IPS-NIHi7 (cell line): Measurements from ENCODE around the gene PPP1R1B.
"Not testable (repeated sequence)": the region's sequence is repeated elsewhere in the genome, so short reads cannot be mapped to it uniquely, and the experiment has no call there.

Experiments used
- DNase-seq: peaks from one replicate; pipeline ENCODE4 v3.0.0; 2012; ENCODE audit warnings: mixed read lengths; ENCODE audit errors: extremely low spot score

The PPP1R1B gene

DNA sequence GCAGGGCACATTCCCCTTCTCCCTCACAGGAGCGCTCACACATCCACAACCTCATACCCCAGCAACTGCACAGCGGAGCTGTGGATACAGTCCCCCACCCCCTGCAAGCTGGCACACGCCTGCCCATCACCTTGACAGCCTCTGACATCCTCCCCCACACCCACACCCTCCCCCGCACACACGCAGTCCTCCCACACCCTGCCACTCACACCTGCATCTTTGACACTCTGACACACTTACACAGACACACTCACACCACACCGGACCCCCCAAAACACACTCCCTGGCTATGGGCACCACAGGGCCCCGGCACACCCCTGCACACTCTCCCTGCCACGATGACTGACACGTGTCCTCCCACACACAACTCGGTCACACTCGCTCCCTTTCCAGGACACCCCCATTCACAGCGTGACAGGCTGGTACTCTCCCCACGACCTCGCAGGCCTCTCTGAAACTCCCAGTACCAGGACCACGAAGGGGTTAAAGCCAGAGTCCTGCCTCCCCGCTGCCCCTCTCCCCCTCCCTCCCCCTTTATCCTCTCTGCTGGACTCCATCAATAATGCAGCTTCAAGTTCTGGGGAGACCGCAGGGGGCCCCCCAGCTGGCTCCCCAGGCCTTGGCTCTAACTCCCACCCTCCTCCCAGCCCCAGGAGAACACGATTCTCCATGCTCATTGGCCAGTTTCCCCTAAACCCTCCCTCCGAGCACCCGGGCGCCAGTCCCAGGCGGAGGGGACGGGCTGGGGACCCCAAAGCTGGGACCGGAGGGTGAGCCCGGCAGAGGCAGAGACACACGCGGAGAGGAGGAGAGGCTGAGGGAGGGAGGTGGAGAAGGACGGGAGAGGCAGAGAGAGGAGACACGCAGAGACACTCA, at the start of gene PPP1R1B:
TSS of gene PPP1R1B (plus strand) at position 782 of the 876 bp plus-strand sequence. CDS start 441 bp downstream, outside the sequence.
- DNase-seq: no peak

GRCh38 chr17:39578272-39578671, 48.5 kb upstream of the PPP1R1B start:
- DNase-seq: no peak

DNA sequence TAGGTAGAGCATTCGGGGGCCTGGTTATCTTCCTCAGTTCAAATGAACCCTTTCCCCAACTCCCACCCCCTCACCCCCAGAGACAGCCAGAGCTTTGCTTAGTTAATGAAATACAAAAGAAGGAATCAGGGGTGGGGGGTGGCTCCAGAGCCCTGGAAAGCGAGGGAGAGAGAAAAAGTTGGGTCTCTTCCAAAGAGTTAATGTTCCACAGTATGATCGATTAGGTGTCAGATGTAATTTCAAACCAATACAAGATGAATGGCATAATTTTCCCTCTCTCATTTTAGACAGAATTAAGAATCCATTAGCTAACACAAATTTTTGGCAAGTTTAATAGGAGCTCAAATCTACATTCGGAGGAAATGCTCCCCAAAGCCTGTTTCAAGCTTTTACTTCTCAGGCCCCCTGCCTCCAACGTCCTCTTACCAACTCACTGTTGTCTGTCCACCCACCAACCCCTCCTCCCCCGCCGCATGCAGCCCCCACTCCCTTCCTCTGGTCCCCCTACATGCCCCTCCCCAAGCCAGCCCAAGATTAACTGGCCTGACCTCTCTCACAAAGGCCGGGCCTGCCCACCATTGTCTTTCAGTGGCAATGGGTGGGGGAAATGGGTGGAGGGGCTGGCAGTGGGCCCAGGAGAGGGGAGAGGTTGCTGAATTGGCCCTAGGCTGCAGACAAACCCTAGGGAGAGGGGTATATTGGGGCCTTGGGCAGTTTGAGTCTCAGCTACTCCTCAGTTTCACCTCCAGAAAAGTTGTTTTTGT, 47.3 kb upstream of the PPP1R1B start:
- peak; percentile 85 for DNase-seq

DNA sequence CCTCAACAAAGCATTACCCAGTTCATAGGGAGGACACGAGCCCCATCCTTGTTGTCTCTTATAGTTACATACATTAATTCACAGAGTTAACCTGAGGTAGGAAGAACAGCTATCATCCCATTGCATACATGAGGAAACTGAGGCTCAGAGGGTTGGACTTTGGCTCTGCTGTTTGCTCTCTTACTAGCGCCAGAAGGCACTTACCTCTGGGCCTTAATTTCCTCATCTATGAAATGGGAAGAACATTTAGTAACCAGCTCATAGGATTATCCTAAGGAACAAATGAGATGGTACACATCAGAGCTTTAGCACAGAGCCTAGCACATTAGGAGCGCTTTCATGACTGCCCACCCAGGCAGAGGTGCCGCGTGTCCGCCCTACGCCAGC, 46.7 kb upstream of the PPP1R1B start:
- no peak for DNase-seq

DNA sequence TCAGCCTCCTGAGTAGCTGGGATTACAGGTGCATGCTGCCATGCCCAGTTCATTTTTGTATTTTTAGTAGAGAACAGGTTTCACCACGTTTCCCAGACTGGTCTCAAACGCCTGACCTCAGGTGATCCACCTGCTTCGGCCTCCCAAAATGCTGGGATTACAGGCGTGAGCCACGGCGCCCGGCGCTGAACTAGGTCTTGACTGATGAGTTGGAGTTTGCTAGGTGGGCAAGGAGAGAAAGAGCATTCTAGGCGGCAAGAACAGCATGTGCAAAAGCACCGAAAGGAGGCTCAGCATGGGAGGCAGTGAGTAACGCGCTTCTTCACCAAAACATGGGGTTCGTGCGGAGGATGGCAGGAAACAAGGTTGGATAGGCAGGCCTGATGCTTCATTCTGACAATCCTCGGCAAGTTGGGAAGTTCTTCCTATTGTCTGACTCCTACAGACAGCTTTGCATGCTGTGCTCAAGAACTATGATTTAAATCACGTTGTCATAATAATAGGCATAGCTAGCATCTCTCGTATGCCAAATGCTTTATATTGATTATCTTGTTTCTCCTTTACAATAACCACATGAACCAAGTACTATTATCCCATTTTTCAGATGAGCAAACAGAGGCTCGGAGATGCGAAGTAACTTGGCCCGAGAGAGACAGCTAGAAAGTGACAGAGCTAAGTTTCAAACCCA, 45.5 kb upstream of the PPP1R1B start:
- no peak for DNase-seq

GRCh38 chr17:39581759-39582085, 45.0 kb upstream of the PPP1R1B start:
- DNase-seq: no peak

GRCh38 chr17:39582658-39583057, 44.1 kb upstream of the PPP1R1B start:
- no peak for DNase-seq

DNA sequence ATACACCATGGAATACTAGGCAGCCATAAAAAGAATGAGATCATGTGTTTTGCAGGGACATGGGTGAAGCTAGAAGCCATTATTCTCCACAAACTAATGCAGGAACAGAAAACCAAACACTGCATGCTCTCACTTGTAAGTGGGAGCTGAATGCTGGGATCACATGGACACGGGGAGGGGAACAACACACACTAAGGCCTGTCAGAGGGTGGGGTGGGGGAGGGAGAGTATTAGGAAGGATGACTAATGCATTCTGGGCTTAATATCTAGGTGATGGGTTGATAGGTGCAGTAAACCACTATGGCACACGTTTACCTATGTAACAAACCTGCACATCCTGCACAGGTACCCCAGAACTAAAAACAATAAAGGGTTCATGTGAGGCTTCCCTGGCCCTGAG, 36.6 kb upstream of the PPP1R1B start:
- DNase-seq: not testable (repeated sequence)

DNA sequence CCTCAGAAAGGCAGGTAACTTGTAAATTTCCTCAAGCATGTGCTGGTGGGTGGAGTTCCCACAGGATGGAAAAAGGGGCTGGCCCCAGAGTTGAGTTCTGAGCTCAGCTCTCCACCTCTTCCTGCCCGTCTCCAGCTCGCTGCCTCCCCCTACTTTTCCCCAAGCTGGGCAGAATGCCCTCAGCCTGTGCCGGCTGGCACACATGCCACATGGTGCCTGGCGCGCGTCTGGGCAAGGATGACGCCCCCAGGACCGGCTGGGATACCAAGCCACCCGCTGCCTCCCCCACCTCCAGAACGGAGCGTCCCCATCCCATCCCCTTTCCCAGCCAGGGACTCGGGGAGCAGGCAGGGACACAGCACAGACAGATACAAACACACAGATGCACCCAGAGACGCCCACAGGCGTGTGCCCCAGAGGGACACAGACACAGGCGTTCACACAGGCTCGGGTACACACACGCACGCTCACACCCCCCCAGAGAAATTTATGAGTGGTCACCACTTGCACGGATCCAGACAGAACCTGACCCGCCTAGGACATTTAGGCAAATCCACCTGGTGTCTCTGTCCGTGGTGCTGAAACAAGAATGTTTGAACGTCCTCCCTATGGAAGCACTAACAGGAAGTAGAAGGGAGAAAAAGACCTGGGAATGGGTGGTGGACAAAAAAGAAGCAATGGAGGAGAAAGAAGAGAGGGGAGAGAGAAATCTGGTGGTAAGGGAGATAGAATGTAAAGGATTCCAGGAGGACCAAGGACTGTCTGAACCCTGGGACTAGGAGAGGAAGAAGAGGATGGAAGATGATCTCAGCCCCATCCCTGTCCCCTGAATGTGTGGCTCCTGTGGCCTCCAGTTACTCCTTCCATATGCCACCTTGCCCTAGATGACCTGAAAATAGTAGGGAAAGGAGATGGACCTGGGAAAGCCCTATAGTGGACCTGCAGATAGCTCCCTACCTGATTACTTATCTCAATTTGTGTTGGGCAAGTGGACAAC, 34.5 kb upstream of the PPP1R1B start:
- peak; percentile 71 for DNase-seq

- DNase-seq: no peak
Measured at GRCh38 chr17:39593371-39593770, 33.4 kb upstream of the PPP1R1B start.

DNA sequence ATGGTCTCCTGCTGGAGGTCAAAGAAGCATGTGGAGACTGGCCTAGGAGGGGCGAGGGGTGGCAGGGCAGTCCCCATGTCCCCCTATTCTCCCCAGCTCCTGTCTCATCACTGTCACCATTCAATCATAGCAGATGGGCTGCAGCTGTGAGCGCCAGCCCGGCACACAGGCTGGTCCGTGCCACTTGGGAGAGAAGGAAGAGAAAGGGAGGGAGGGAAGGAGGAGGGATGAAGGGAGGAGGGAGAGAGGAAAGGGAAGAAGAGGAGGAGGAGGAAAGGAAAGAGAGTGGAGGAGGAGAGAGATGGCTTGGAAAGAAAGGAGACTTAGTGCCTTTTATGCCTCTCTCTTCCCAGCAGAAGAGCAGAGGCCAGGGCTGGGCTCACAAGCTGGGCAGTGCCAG, 31.5 kb upstream of the PPP1R1B start:
- no peak for DNase-seq

GRCh38 chr17:39595928-39596510, 30.7 kb upstream of the PPP1R1B start:
- no peak for DNase-seq

- DNase-seq: no peak
Measured at GRCh38 chr17:39596543-39597267, 30.0 kb upstream of the PPP1R1B start.

- no peak for DNase-seq
Measured at GRCh38 chr17:39597372-39598046, 29.2 kb upstream of the PPP1R1B start.

GRCh38 chr17:39598047-39598481, 28.7 kb upstream of the PPP1R1B start:
- DNase-seq: no peak

DNA sequence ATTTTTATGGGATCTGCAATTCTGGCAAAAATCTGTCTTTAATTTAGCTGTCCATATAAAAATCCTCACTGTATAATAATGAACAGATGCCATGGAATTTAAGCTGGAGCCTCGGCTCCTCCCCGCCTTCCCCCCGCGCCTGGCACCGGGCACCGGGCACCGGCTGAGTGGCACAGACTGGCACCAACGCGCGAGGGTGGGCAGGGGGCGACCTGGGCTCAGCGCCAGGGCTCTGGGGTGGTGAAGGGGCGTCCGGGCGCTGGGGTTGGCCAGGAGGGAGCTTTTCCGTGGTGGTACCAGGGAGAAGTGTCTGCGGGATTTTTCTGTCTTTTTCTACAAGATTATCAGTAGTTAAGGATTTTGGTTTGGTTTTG, 28.1 kb upstream of the PPP1R1B start:
- DNase-seq: no peak

- DNase-seq: no peak
Measured at GRCh38 chr17:39599004-39599664, 27.6 kb upstream of the PPP1R1B start.

DNA sequence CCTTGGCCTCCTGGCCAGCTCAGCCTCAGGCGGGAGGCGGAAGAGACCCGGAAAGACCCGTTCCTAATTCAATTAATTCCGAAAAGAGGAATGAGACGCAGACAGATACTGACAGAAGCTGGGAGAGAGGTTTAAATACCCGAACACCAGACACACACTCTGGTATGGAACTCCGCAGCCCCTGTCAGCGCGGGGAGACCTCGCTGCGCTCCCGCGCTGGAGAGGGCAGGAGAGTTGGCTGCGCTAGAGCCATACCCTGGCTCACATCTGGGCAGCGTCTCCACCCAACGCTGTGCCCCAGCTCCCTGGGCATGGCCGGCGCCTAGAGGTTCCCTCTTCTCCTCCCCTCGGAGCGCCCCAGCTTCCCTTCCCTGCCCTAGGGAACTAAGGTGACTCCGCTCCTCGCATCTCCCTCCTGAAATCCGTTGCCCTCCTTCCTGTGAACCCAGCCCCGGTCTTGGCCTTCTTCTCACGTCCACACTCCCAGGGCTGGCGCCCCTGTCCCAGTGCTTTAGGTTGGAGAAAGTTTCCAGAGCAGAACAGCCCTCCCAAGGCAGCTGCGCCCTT, 27.0 kb upstream of the PPP1R1B start:
- DNase-seq: no peak
